ENCODE measurements around the gene IL34.

The IL34 gene

GRCh38 chr16:70678121-70678897, 31.9 kb downstream of the IL34 start:
- no peak for DNase-seq (ENCODE audit: low read depth)

DNA sequence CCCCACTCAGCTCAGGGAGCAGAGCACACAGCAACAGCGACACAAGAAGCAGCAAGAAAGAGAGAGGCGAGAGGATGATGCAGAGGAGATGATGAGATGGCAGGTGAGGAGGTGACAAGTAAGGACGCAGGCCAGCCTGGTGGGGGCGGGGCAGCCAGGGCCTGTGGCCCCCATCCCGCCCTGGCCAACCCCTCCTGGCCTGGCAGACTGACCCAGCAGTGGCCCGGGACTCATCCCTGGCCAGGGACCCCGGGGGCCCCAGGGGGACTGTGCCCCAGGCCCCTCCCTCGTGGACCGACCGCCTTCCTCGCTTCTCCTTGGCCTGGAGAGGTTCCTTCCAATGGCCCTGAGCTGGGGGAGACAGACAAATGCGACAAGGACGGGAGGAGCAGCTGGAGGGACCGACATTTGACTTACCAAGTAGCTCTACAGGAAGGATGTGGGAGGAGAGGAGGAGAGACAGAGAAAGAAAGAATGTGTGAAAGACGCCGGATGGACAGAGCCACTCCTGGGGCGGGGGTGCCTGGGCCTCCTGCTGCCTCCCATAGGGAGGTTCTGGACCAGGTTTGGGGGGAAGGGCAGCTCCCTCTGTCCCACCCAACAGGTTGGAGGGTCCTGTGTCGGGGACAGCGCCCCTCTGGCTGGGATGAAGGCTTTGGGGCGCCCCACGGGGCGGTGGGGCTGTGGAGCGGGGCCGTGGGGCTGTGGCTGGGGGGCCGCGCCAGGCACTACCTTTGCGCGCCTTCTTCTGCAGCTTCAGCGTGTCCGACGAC, 32.7 kb downstream of the IL34 start:
- DNase-seq (ENCODE audit: low read depth) = no peak

GRCh38 chr16:70679671-70680494, 33.5 kb downstream of the IL34 start:
- no peak for DNase-seq (ENCODE audit: low read depth)

DNA sequence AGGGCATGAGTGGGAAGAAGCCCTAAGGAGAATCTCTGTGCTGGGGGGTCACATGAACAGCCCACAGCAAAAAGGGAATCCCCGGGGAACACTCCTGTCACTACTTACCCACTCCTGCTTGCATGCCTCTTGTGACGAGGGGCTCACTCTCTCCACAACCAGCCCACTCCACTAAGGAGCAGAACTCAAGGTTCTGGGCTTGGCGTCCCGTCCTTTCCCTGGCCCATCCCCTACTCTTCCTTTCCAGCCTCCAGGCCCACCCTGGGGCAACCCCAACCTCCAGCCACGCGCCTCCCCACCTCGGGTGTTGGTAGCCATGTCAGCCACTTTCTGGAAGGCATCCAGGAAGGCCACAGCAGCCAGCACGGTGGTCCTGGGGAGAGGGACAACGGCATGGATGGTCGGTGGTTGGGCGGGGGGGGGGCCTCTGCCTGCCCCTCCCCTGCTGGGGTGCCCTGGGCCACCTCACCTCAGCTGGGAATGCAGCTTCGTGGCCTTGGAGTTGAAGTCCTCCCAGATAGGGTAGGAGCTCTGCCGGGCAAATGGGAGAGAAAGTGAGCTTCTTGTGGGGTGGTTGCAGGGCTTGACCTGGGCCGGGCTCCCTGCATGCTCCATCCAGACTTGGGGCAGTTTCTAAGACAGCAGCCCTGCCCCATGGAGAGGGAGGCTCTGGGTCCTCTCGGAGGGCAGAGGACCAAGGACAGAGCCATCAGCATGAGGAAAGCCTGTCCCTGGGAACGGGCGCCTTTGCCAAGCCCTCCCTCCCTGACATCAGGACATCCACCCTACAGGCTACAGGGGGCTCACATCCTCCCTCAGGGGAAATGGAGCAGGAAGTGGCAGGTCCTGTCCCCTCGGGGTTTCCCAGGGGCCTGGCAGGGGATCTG, 34.4 kb downstream of the IL34 start:
- DNase-seq (ENCODE audit: low read depth) = no peak

- no peak for DNase-seq (ENCODE audit: low read depth)
Measured at GRCh38 chr16:70681382-70682238, 35.3 kb downstream of the IL34 start.

DNA sequence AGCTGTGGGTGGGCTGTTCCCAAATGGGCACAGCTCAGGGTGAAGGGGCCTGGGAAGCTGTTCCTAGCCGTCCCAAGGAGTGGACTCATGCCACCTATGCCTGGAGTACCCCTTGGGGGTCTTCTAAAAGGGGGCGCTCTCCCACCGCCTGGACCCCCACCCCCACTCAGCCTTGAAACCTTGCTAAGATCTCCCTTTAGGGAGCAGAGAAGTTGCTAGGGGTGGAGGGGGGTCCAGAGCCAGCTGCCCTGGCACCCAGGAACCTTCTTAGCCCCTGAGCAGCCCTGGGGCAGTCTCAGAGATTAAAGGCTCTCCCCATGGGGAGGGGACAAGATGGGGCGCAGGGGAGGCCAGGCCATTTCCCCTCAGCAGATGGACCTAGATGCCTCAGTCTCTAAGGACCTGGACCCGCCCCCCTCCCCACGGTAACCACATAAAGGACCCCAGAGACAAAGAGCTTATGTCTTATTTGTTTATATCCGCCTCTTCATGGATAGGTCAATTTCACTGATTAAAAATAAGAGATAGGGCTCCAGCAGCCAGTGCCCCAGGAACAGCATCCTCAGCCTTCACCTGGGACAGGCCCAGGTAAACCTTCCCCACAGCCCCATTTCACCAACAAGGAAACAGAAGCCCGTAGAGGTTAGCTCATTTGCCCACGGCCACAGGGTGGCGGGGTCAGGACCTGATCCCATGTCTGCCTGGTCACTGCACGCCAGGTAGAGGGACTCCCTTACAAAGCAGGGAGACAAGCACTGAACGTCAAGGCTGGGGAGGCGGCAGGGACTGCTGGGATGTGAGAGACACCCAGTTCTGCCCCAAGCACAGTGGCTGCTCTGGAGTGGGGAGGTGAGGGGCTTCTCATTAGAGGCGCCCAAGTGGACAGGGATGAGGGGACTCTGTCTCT, 36.1 kb downstream of the IL34 start:
- no peak for DNase-seq (ENCODE audit: low read depth)

- no peak for DNase-seq (ENCODE audit: low read depth)
Measured at GRCh38 chr16:70683146-70683944, 37.0 kb downstream of the IL34 start.

GRCh38 chr16:70684146-70685060, 38.0 kb downstream of the IL34 start:
- no peak for DNase-seq (ENCODE audit: low read depth)

GRCh38 chr16:70685061-70685937, 38.9 kb downstream of the IL34 start:
- no peak for DNase-seq (ENCODE audit: low read depth)

DNA sequence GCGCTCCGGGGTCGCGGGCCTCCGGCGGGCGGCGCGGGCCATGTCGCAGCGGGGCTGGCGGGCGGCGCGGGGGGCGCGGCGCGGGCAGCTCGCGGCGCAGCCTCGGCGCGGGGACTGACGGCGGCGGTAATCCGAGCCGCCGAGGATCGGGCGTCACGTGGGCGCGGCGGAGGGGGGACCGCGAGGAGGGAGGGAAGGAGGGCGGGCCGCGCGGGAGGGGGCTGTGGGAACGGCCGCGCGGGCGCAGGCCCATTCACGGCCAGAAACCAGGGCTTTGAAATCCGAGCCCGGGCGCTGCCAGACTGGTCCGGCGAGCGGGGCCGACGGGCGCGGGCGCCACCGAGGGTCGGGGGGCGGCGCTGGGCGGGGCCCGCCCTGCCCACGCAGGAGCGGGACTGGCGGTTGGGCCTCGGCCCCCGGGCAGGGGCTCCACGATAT, 39.6 kb downstream of the IL34 start, which contains the start of gene MTSS2:
MTSS2 (minus strand) TSS at position 116 of the 438 bp plus-strand sequence. CDS start 262 bp downstream, outside the sequence.
- no peak for DNase-seq (ENCODE audit: low read depth)

GRCh38 chr16:70686376-70687101, 40.2 kb downstream of the IL34 start:
- no peak for DNase-seq (ENCODE audit: low read depth)

DNA sequence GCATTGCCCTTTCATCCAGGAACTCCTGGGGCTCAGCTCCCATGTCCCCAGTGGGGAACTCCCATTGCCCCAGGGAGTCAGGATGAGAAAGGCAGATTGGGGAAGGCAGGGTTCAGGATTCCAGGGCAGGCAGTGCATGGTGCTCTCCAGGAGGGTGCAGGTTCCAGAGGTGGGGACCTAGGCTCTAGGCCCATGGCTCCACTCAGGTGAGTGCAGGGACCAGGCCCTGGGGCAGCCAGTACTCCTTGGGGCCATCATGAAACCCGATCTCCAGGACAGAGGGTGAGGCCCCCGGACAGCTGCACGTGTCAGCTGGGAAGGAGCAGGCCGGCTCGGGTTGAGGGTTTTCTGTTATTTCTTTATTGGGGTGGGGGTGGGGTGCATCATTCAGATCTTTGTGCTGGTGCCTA, 40.7 kb downstream of the IL34 start:
- DNase-seq (ENCODE audit: low read depth) = no peak

- DNase-seq (ENCODE audit: low read depth) = no peak
Measured at GRCh38 chr16:70687671-70688245, 41.4 kb downstream of the IL34 start.

DNA sequence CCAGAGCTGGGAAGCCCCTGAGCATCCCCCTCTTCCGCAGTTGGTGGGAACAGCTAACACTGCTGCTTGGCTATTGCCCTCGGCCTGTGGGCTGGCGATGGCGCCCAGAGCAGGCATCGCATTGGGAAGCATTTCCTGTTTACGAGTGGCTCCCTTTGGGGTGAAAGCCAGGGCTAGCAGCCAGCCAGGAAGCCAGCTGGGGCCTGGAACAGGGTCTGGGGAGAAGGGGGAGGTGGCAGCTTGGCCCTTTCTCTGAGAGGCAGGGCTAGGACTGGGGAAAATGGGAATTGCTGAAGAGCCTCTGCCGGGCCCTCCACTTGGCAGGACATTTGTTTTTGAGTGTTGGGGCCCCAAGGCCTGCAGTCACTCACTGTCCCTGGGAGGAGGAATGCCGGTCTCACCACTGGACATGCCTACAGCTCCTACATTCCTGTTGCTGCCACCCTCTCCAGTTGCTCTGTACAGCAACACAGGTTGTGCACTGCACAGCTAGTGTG, 41.9 kb downstream of the IL34 start:
- DNase-seq (ENCODE audit: low read depth) = no peak

Measured in HS-27A (cell line).